ENCODE results near the gene AFM. TPM values are rescaled to one million over a fixed set of nuclear protein-coding genes. Genes with fewer than 3 reads are reported as not detected.
A peak's percentile ranks its signal among the peaks of the same experiment; 100 is the strongest.

The AFM gene
- total RNA-seq, 1 donor from 2014 or later, result not detected

DNA sequence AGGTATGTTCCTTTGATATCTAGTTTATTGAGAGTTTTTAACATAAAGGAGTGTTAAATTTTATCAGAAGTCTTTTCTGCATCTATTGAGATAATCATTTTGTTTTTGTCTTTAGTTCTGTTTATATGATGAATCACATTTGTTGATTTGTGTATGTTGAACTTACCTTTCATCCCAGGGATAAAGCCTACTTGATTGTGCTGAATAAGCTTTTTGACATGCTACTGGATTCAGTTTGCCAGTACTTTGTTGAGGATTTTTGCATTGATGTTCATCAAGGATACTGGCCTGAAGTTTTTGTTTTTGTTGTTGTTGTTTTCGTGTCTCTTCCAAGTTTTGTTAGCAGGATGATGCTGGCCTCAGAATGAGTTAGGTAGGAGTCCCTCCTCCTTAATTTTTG lies 10.8 kb upstream of the AFM start:
- no peak for DNase-seq (ENCODE audit: low read depth)
- no peak for FAIRE-seq
- TF ChIP-seq, protein P1, sequence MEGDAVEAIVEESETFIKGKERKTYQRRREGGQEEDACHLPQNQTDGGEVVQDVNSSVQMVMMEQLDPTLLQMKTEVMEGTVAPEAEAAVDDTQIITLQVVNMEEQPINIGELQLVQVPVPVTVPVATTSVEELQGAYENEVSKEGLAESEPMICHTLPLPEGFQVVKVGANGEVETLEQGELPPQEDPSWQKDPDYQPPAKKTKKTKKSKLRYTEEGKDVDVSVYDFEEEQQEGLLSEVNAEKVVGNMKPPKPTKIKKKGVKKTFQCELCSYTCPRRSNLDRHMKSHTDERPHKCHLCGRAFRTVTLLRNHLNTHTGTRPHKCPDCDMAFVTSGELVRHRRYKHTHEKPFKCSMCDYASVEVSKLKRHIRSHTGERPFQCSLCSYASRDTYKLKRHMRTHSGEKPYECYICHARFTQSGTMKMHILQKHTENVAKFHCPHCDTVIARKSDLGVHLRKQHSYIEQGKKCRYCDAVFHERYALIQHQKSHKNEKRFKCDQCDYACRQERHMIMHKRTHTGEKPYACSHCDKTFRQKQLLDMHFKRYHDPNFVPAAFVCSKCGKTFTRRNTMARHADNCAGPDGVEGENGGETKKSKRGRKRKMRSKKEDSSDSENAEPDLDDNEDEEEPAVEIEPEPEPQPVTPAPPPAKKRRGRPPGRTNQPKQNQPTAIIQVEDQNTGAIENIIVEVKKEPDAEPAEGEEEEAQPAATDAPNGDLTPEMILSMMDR (IDR thresholded peaks at IDR 0.05; ENCODE audit: insufficient read depth, low read length, severe bottlenecking), result no peak

DNA sequence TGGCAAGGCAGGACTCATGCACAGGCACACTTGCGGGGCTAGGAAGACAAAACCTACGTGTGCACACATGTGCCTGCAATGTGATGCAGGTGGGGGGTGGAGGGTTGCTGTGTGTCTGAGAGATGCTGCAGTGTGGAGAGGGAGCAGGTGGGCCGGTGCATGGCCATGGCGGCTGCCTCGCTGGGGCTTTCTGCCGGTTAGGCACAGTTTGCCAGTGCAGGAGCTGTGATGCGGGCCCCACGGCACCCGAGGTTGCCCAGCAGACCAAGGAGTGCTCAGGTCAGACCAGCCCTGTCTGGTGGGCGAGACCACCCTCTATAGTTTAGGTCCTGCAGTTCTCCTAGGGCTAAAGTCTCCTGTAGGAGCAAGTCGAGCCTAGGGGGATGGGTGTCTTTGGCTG lies 4.4 kb upstream of the AFM start:
- Histone ChIP-seq H3K36me3 (ENCODE audit: control insufficient read depth, insufficient read depth, low read length) (no peaks in the 10 kb centered on the region), H3K4me3 (ENCODE audit: low read depth, low read length) (no peak overlapping the region), H3K27me3 (ENCODE audit: control insufficient read depth, insufficient read depth, low read length) (no peaks in the 10 kb centered on the region)
- TF ChIP-seq, protein P1 (IDR thresholded peaks at IDR 0.05; ENCODE audit: insufficient read depth, low read length, severe bottlenecking), result no peak
- peak; percentile 43 for FAIRE-seq
- DNase-seq (ENCODE audit: low read depth), result no peak

More for the DNA sequence above, 10.8 kb upstream of the AFM start:
- no peaks in the 10 kb centered on the region for H3K27me3 ChIP-seq (ENCODE audit: control insufficient read depth, insufficient read depth, low read length)
- H3K4me3 ChIP-seq (ENCODE audit: low read depth, low read length), result no peak overlapping the region
- H3K36me3 ChIP-seq (ENCODE audit: control insufficient read depth, insufficient read depth, low read length), result no peaks in the 10 kb centered on the region

DNA sequence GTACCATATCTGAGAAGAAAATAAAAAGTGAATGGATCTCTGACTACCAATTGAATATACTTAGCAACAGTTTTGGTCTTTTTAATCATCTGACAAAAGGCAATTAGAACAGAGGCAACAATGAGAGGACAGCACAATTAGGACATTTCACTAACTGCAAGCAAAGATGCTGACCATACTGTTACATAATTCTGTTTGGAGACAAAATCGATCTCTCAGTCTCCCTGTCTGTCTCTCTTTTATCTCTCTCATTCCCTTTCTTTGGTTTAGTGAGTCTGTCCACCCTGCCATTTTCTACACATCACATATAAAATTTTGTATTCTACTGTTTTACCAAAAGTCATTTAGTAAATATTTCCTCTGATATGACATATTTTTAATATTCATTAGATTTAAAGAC lies 2.2 kb upstream of the AFM start:
- no peaks in the 10 kb centered on the region for H3K27me3 ChIP-seq (ENCODE audit: control insufficient read depth, insufficient read depth, low read length)
- H3K4me3 ChIP-seq (ENCODE audit: low read depth, low read length), result no peak overlapping the region
- FAIRE-seq (no peak), DNase-seq (ENCODE audit: low read depth) (no peak)
- no peaks in the 10 kb centered on the region for H3K36me3 ChIP-seq (ENCODE audit: control insufficient read depth, insufficient read depth, low read length)
- TF ChIP-seq, protein P1 (IDR thresholded peaks at IDR 0.05; ENCODE audit: insufficient read depth, low read length, severe bottlenecking), result no peak

DNA sequence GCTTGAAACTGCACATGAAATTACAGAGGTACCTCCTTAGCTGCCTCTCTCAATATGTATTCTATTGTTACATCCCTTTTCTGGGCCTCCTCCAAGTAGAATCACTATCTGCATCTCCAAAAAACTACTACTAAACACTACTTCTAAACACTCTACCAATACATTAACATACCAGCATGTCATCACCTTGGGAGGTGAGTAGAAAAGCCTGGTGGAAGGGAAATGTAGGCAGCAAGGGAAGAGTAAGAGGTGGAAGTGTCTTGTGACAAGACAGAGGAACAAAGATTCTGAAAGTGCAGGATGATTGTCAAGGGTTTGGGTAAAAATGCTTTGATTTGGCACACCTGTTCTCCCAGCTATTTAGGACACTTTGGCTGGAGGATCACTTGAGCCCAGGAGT lies 3.5 kb downstream of the AFM start:
- TF ChIP-seq, protein P1 (IDR thresholded peaks at IDR 0.05; ENCODE audit: insufficient read depth, low read length, severe bottlenecking), result no peak
- H3K27me3 ChIP-seq (ENCODE audit: control insufficient read depth, insufficient read depth, low read length), result peaks cover 2% of the 10 kb centered on the region
- no peak overlapping the region for H3K4me3 ChIP-seq (ENCODE audit: low read depth, low read length)
- no peaks in the 10 kb centered on the region for H3K36me3 ChIP-seq (ENCODE audit: control insufficient read depth, insufficient read depth, low read length)
- FAIRE-seq (no peak), DNase-seq (ENCODE audit: low read depth) (no peak)

DNA sequence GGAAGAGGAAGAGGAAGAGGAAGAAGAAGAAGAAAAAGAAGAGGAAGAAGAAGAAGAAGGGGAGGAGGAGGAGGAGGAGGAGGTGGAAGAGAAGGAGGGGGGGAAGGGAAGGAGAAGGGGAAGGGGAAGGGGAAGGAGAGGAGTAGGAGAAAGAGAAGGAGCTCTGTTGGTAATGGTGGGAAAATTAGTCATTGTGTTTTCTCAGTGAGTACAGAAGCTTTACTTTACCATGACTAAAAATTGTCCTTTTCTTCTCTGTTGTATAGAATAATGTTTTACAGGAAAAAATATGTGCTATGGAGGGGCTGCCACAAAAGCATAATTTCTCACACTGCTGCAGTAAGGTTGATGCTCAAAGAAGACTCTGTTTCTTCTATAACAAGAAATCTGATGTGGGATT lies 4.1 kb downstream of the AFM start:
- Histone ChIP-seq H3K27me3 (ENCODE audit: control insufficient read depth, insufficient read depth, low read length) (peaks cover 2% of the 10 kb centered on the region), H3K36me3 (ENCODE audit: control insufficient read depth, insufficient read depth, low read length) (no peaks in the 10 kb centered on the region), H3K4me3 (ENCODE audit: low read depth, low read length) (no peak overlapping the region)
- DNase-seq (ENCODE audit: low read depth), result no peak
- no peak for FAIRE-seq
- TF ChIP-seq, protein P1 (IDR thresholded peaks at IDR 0.05; ENCODE audit: insufficient read depth, low read length, severe bottlenecking), result no peak

DNA sequence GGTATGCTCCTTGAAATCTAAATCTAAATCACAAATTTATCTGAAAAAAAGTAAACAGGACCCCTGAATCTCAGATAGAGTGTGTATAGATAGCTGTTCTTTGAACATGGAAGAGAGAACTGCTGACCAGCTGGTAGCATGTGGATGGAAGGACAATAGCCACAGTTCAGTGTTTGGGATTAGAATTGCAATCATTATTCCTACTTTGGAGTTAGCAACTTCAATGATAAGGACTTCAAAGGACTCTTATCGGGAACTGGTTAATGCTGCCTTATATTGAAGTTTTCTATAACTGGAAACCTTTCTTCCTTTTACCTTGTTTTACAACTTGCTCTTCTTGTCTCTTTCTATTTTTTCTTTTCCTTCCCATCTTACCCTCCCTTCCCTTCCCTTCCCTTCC lies 5.0 kb downstream of the AFM start:
- FAIRE-seq (no peak), DNase-seq (ENCODE audit: low read depth) (no peak)
- TF ChIP-seq, protein P1 (IDR thresholded peaks at IDR 0.05; ENCODE audit: insufficient read depth, low read length, severe bottlenecking), result no peak
- Histone ChIP-seq H3K4me3 (ENCODE audit: low read depth, low read length) (no peak overlapping the region), H3K36me3 (ENCODE audit: control insufficient read depth, insufficient read depth, low read length) (no peaks in the 10 kb centered on the region), H3K27me3 (ENCODE audit: control insufficient read depth, insufficient read depth, low read length) (peaks cover 2% of the 10 kb centered on the region)
